Ascending aorta (tissue), 2 donors: ENCODE results near the gene FBRSL1. TPM values are rescaled to one million over a fixed set of nuclear protein-coding genes. Genes with fewer than 3 reads are reported as not detected.

Experiments used
- DNase-seq, 2 donors: peaks; one replicate each; pipeline ENCODE4 v3.0.0-alpha.2; 2019; ENCODE audit warnings: low spot score in 2 of 2
- H3K27ac ChIP-seq, 2 donors: fragments of 200-600 bp; sonication (generic); one replicate each; pipeline ENCODE4 v1.5.1; 2016 to 2017; ENCODE audit warnings: mild to moderate bottlenecking in 1 of 2
- H3K27me3 ChIP-seq: fragments of 200-600 bp; sonication (generic); one replicate; pipeline ENCODE4 v1.5.1; 2017
- H3K36me3 ChIP-seq, 2 donors: fragments of 200-600 bp; sonication (generic); one replicate each; pipeline ENCODE4 v1.5.1; 2016
- H3K4me1 ChIP-seq, 2 donors: fragments of 200-600 bp; sonication (generic); one replicate each; pipeline ENCODE4 v1.5.1; 2016 to 2017; ENCODE audit warnings: mild to moderate bottlenecking in 1 of 2
- H3K4me3 ChIP-seq, 2 donors: fragments of 200-600 bp; sonication (generic); one replicate each; pipeline ENCODE4 v1.5.1; 2016 to 2017; ENCODE audit warnings: mild to moderate bottlenecking in 1 of 2
- H3K9me3 ChIP-seq, 2 donors: fragments of 200-600 bp; sonication (generic); one replicate each; pipeline ENCODE4 v1.5.1; 2016
- CTCF ChIP-seq, 3 experiments: fragments of 200-600 bp in 2 of 3; fragments of 450-650 bp in 1 of 3; sonication (generic) in 2 of 3; IDR thresholded peaks; one replicate each; pipeline ENCODE4 v1.5.1; 2016 to 2019; ENCODE audit warnings: antibody characterized with exemption in 3 of 3, mild to moderate bottlenecking in 1 of 3, moderate library complexity in 1 of 3
- intact Hi-C: fragments of 100-400 bp; cut with DNase I; formaldehyde crosslinking; loops from one replicate; pipeline ENCODE4 v1.15.1; 2023
- total RNA-seq: library from RNA; depleted of rRNA; stranded (reverse); fragments of >200 nt; gene quantifications from one replicate; pipeline ENCODE4 v1.1.0, GENCODE V29; 2016

FBRSL1 gene
- total RNA-seq, 1 donor from 2014 or later = 40.7 TPM

- H3K4me1 ChIP-seq = peaks cover 2 to 12% of the 10 kb centered on the region in 2 donors
- H3K36me3 ChIP-seq = peaks cover 4 to 21% of the 10 kb centered on the region in 2 donors
Observed at GRCh38 chr12:132555686-132556085, 65.7 kb downstream of the FBRSL1 start.

GRCh38 chr12:132556216-132556615 lies 66.3 kb downstream of the FBRSL1 start:
- Histone ChIP-seq H3K36me3 (peaks cover 4 to 21% of the 10 kb centered on the region in 2 donors), H3K4me1 (peaks cover 2 to 17% of the 10 kb centered on the region in 2 donors), H3K27me3 (no peaks in the 10 kb centered on the region), H3K4me3 (no peak overlapping the region), H3K27ac (no peak overlapping the region), H3K9me3 (no peaks in the 10 kb centered on the region)
- no peak for TF ChIP-seq CTCF (IDR thresholded peaks at IDR 0.05)
- no peak for DNase-seq
- intact Hi-C loops = no loop called here

More at GRCh38 chr12:132555686-132556085, 65.7 kb downstream of the FBRSL1 start:
- no peak for DNase-seq
- Histone ChIP-seq H3K27ac (no peak overlapping the region), H3K4me3 (no peak overlapping the region), H3K27me3 (no peaks in the 10 kb centered on the region), H3K9me3 (no peaks in the 10 kb centered on the region)
- TF ChIP-seq CTCF (IDR thresholded peaks at IDR 0.05) = no peak
- intact Hi-C loops = no loop called here

- Histone ChIP-seq H3K27me3 (no peaks in the 10 kb centered on the region), H3K4me3 (no peak overlapping the region), H3K4me1 (peaks cover 2 to 17% of the 10 kb centered on the region in 2 donors), H3K9me3 (no peaks in the 10 kb centered on the region), H3K27ac (no peak overlapping the region), H3K36me3 (peaks cover 4 to 19% of the 10 kb centered on the region in 2 donors)
- DNase-seq = no peak
- intact Hi-C loops = no loop called here
- no peak for TF ChIP-seq CTCF (IDR thresholded peaks at IDR 0.05)
Observed at GRCh38 chr12:132556801-132557200, 66.8 kb downstream of the FBRSL1 start.

- no peaks in the 10 kb centered on the region for H3K27me3 ChIP-seq
- no peak overlapping the region for H3K4me3 ChIP-seq
- H3K27ac ChIP-seq = no peak overlapping the region
- no peak for TF ChIP-seq CTCF (IDR thresholded peaks at IDR 0.05)
- no peaks in the 10 kb centered on the region for H3K9me3 ChIP-seq
- DNase-seq = no peak
- peaks cover 4 to 13% of the 10 kb centered on the region in 2 donors for H3K36me3 ChIP-seq
- intact Hi-C loops = no loop called here
- peaks cover 2 to 17% of the 10 kb centered on the region in 2 donors for H3K4me1 ChIP-seq
Observed at GRCh38 chr12:132557291-132558015, 67.5 kb downstream of the FBRSL1 start.

GRCh38 chr12:132558042-132558856 lies 68.3 kb downstream of the FBRSL1 start:
- no peak for DNase-seq
- intact Hi-C loops = no loop called here
- Histone ChIP-seq H3K9me3 (no peaks in the 10 kb centered on the region), H3K4me1 (peaks cover 2 to 17% of the 10 kb centered on the region in 2 donors), H3K36me3 (peaks cover 0 to 5% of the 10 kb centered on the region in 2 donors), H3K27ac (no peak overlapping the region), H3K27me3 (no peaks in the 10 kb centered on the region), H3K4me3 (no peak overlapping the region)
- no peak for TF ChIP-seq CTCF (IDR thresholded peaks at IDR 0.05)
